SW480 (cell line): ENCODE data around the gene XAB2.
A peak's percentile ranks its signal among the peaks of the same experiment; 100 is the strongest.

Source experiments
- DNase-seq: peaks from one replicate; pipeline ENCODE4 v3.0.0-alpha.2; 2016; ENCODE audit warnings: low spot score

XAB2 gene

GRCh38 chr19:7611541-7612279 lies 17.6 kb downstream of the XAB2 start:
- DNase-seq, result no peak

- DNase-seq, result no peak
These were observed 18.7 kb downstream of the XAB2 start for GRCh38 chr19:7610491-7611240.

GRCh38 chr19:7607874-7608560 lies 21.3 kb downstream of the XAB2 start:
- DNase-seq, result no peak

GRCh38 chr19:7607212-7607873 lies 22.0 kb downstream of the XAB2 start:
- DNase-seq, result no peak

GRCh38 chr19:7606289-7606688 lies 23.1 kb downstream of the XAB2 start:
- DNase-seq, result no peak

- peak; percentile 78 for DNase-seq
These were observed 23.7 kb downstream of the XAB2 start for GRCh38 chr19:7605490-7606222.

- DNase-seq, result no peak
These were observed 25.4 kb downstream of the XAB2 start for GRCh38 chr19:7603919-7604318.

GRCh38 chr19:7602935-7603497 lies 26.3 kb downstream of the XAB2 start:
- DNase-seq, result no peak

GRCh38 chr19:7602240-7602934 lies 27.0 kb downstream of the XAB2 start:
- no peak for DNase-seq

- no peak for DNase-seq
These were observed 28.6 kb downstream of the XAB2 start for GRCh38 chr19:7600721-7601120.

- DNase-seq, result no peak
These were observed 31.2 kb downstream of the XAB2 start for GRCh38 chr19:7598180-7598579.

GRCh38 chr19:7597689-7598088 lies 31.7 kb downstream of the XAB2 start:
- no peak for DNase-seq

- DNase-seq, result no peak
These were observed 33.0 kb downstream of the XAB2 start for GRCh38 chr19:7596211-7596937.

- peak; percentile 75 for DNase-seq
These were observed 33.7 kb downstream of the XAB2 start, which contains the start of gene CAMSAP3 for GRCh38 chr19:7595466-7596133. CAMSAP3 (plus strand) TSS chr19:7595863; CDS start chr19:7596003, 140 bp downstream.

- DNase-seq, result no peak
These were observed 39.1 kb downstream of the XAB2 start for GRCh38 chr19:7590256-7590655.

- DNase-seq, result no peak
These were observed 39.5 kb downstream of the XAB2 start for GRCh38 chr19:7589822-7590221.

GRCh38 chr19:7582446-7582845 lies 46.9 kb downstream of the XAB2 start:
- no peak for DNase-seq

- DNase-seq, result no peak
These were observed 50.2 kb downstream of the XAB2 start for GRCh38 chr19:7579182-7579581.

GRCh38 chr19:7578127-7578526 lies 51.2 kb downstream of the XAB2 start:
- DNase-seq, result peak; percentile 13
